H1 (cell line): ENCODE data around the gene RNU4-1. TPM values are rescaled to one million over a fixed set of nuclear protein-coding genes. Genes with fewer than 3 reads are reported as not detected.

ENCODE experiments used
- ATF3 ChIP-seq: IDR thresholded peaks from 2 replicates; pipeline ENCODE4 v1.6.1; 2011; ENCODE audit warnings: low read depth, mild to moderate bottlenecking, low read length; ENCODE audit not compliant: insufficient read depth
- EGR1 ChIP-seq: IDR thresholded peaks from 2 replicates; pipeline ENCODE4 v1.6.1; 2011; ENCODE audit warnings: low read depth, low read length, borderline replicate concordance
- GTF2F1 ChIP-seq: IDR thresholded peaks from 2 replicates; pipeline ENCODE4 v1.6.1; 2012; ENCODE audit warnings: low read depth, low read length, improper control_type of control experiment, borderline replicate concordance
- HDAC2 ChIP-seq, 2 experiments: fragments of 300-600 bp in 1 of 2; sonication (generic) in 1 of 2; IDR thresholded peaks; 2 replicates each; pipeline ENCODE4 v1.6.1; 2011 to 2012; ENCODE audit warnings: low read depth in 2 of 2, low read length in 2 of 2, mild to moderate bottlenecking in 2 of 2, moderate library complexity in 2 of 2, borderline replicate concordance in 1 of 2, inconsistent platforms in 1 of 2
- HDAC6 ChIP-seq: IDR thresholded peaks from one replicate; pipeline ENCODE4 v1.7.1; 2012; ENCODE audit warnings: low read depth, mild to moderate bottlenecking, inconsistent platforms, low read length, moderate library complexity
- JUN ChIP-seq: IDR thresholded peaks from 2 replicates; pipeline ENCODE4 v1.6.1; 2011; ENCODE audit warnings: low read depth, mild to moderate bottlenecking, improper control_type of control experiment, low read length
- KDM5A ChIP-seq: fragments of 200-600 bp; IDR thresholded peaks from 2 replicates; pipeline ENCODE4 v1.7.1; 2012; ENCODE audit warnings: mild to moderate bottlenecking, low read length, inconsistent platforms, mixed read lengths
- POLR2AphosphoS5 ChIP-seq: IDR thresholded peaks from 2 replicates; pipeline ENCODE4 v1.6.1; 2011; ENCODE audit warnings: low read depth, low read length
- polyA plus RNA-seq, 7 experiments: library from polyadenylated mRNA; depleted of rRNA in 3 of 7; stranded (reverse) in 5 of 7; unstranded in 2 of 7; fragments of >200 nt in 5 of 7; fragments of 200-250 nt in 2 of 7; gene quantifications; 1 replicate in 5 of 7; 2 replicates in 1 of 7; 4 replicates in 1 of 7; pipeline versions ENCODE4 v1.2.1 to v1.2.3, GENCODE V29; 2011 to 2013; ENCODE audit warnings: missing spikeins in 2 of 7, mixed read lengths in 2 of 7
- total RNA-seq: library from RNA; stranded (reverse); fragmentation: NEBNext Ultra II Directional; extraction: Animal tissue kit (Norgen Biotek cat#: 25700); gene quantifications from 2 replicates; pipeline ENCODE4 v1.2.1, GENCODE V29; 2021
- TF ChIP-seq, protein P1 (sequence below): fragments of 300-600 bp; sonication (generic); IDR thresholded peaks from 2 replicates; pipeline ENCODE4 v1.7.1; 2012; ENCODE audit warnings: low read length, moderate library complexity, mild to moderate bottlenecking, inconsistent platforms; ENCODE audit not compliant: insufficient replicate concordance

Gene RNU4-1
- total and polyA plus RNA-seq, 2 of the 8 experiments (the other 6 are each of a cell fraction or from before 2014, with no cell fraction given): under 0.01 to 1,424 TPM

DNA sequence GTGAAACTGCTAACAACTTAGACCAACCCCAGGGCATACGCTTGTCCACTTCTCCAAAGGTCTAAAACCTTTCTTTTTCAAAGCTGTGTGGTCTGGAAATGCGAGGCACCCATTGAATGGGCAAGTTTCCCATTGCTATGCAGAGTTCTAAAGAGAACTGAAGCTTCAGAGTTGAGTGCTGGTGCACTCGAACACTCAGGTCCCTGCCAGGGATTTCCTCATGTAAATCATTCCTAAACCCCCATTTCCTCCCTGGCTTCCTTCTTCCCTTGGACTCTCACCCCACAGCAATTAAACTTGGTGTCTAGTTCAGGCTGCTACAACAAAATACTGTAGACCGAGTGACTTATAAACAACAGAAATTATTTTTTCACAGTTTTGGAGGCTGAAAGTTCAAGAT lies 25.3 kb downstream of the RNU4-1 start (continued):
- TF ChIP-seq JUN (no peak), EGR1 (no peak), HDAC6 (no peak), GTF2F1 (no peak), ATF3 (no peak), KDM5A (no peak), HDAC2 (IDR thresholded peaks at IDR 0.05; ENCODE audit: borderline replicate concordance in 1 of 2, low read depth in 2 of 2, low read length in 2 of 2) (no peak), POLR2AphosphoS5 (no peak)
- TF ChIP-seq, protein P1, sequence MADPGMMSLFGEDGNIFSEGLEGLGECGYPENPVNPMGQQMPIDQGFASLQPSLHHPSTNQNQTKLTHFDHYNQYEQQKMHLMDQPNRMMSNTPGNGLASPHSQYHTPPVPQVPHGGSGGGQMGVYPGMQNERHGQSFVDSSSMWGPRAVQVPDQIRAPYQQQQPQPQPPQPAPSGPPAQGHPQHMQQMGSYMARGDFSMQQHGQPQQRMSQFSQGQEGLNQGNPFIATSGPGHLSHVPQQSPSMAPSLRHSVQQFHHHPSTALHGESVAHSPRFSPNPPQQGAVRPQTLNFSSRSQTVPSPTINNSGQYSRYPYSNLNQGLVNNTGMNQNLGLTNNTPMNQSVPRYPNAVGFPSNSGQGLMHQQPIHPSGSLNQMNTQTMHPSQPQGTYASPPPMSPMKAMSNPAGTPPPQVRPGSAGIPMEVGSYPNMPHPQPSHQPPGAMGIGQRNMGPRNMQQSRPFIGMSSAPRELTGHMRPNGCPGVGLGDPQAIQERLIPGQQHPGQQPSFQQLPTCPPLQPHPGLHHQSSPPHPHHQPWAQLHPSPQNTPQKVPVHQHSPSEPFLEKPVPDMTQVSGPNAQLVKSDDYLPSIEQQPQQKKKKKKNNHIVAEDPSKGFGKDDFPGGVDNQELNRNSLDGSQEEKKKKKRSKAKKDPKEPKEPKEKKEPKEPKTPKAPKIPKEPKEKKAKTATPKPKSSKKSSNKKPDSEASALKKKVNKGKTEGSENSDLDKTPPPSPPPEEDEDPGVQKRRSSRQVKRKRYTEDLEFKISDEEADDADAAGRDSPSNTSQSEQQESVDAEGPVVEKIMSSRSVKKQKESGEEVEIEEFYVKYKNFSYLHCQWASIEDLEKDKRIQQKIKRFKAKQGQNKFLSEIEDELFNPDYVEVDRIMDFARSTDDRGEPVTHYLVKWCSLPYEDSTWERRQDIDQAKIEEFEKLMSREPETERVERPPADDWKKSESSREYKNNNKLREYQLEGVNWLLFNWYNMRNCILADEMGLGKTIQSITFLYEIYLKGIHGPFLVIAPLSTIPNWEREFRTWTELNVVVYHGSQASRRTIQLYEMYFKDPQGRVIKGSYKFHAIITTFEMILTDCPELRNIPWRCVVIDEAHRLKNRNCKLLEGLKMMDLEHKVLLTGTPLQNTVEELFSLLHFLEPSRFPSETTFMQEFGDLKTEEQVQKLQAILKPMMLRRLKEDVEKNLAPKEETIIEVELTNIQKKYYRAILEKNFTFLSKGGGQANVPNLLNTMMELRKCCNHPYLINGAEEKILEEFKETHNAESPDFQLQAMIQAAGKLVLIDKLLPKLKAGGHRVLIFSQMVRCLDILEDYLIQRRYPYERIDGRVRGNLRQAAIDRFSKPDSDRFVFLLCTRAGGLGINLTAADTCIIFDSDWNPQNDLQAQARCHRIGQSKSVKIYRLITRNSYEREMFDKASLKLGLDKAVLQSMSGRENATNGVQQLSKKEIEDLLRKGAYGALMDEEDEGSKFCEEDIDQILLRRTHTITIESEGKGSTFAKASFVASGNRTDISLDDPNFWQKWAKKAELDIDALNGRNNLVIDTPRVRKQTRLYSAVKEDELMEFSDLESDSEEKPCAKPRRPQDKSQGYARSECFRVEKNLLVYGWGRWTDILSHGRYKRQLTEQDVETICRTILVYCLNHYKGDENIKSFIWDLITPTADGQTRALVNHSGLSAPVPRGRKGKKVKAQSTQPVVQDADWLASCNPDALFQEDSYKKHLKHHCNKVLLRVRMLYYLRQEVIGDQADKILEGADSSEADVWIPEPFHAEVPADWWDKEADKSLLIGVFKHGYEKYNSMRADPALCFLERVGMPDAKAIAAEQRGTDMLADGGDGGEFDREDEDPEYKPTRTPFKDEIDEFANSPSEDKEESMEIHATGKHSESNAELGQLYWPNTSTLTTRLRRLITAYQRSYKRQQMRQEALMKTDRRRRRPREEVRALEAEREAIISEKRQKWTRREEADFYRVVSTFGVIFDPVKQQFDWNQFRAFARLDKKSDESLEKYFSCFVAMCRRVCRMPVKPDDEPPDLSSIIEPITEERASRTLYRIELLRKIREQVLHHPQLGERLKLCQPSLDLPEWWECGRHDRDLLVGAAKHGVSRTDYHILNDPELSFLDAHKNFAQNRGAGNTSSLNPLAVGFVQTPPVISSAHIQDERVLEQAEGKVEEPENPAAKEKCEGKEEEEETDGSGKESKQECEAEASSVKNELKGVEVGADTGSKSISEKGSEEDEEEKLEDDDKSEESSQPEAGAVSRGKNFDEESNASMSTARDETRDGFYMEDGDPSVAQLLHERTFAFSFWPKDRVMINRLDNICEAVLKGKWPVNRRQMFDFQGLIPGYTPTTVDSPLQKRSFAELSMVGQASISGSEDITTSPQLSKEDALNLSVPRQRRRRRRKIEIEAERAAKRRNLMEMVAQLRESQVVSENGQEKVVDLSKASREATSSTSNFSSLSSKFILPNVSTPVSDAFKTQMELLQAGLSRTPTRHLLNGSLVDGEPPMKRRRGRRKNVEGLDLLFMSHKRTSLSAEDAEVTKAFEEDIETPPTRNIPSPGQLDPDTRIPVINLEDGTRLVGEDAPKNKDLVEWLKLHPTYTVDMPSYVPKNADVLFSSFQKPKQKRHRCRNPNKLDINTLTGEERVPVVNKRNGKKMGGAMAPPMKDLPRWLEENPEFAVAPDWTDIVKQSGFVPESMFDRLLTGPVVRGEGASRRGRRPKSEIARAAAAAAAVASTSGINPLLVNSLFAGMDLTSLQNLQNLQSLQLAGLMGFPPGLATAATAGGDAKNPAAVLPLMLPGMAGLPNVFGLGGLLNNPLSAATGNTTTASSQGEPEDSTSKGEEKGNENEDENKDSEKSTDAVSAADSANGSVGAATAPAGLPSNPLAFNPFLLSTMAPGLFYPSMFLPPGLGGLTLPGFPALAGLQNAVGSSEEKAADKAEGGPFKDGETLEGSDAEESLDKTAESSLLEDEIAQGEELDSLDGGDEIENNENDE: no peak
